ENCODE data around the gene CFAP46.

- TF ChIP-seq, protein P1, sequence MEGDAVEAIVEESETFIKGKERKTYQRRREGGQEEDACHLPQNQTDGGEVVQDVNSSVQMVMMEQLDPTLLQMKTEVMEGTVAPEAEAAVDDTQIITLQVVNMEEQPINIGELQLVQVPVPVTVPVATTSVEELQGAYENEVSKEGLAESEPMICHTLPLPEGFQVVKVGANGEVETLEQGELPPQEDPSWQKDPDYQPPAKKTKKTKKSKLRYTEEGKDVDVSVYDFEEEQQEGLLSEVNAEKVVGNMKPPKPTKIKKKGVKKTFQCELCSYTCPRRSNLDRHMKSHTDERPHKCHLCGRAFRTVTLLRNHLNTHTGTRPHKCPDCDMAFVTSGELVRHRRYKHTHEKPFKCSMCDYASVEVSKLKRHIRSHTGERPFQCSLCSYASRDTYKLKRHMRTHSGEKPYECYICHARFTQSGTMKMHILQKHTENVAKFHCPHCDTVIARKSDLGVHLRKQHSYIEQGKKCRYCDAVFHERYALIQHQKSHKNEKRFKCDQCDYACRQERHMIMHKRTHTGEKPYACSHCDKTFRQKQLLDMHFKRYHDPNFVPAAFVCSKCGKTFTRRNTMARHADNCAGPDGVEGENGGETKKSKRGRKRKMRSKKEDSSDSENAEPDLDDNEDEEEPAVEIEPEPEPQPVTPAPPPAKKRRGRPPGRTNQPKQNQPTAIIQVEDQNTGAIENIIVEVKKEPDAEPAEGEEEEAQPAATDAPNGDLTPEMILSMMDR (IDR thresholded peaks at IDR 0.05), result no peak
- no peak for TF ChIP-seq POLR2A (IDR thresholded peaks at IDR 0.05)
Measured at GRCh38 chr10:132885451-132886210, 56.7 kb downstream of the CFAP46 start.

Measured in Peyer's patch (tissue), 4 donors.